Activated CD4-positive, alpha-beta T cell treated with anti-CD3 and anti-CD28 coated beads, Interleukin-2, amount 10 ng/mL, durations not matched to agents 24 days and 14 days (primary cell): ENCODE results near the gene NTF3. TPM values are rescaled to one million over a fixed set of nuclear protein-coding genes. Genes with fewer than 3 reads are reported as not detected.

ENCODE experiments used
- DNase-seq: peaks from one replicate; pipeline ENCODE4 v3.0.0; 2022
- H3K27ac Mint-ChIP-seq: one replicate; pipeline ENCODE4 v1.8.0; 2022; ENCODE audit warnings: mild to moderate bottlenecking, mixed read lengths
- H3K27me3 Mint-ChIP-seq: one replicate; pipeline ENCODE4 v1.8.0; 2022; ENCODE audit warnings: mixed read lengths
- H3K36me3 Mint-ChIP-seq: one replicate; pipeline ENCODE4 v1.8.0; 2022; ENCODE audit warnings: low read depth, mild to moderate bottlenecking, mixed read lengths
- H3K4me1 Mint-ChIP-seq: one replicate; pipeline ENCODE4 v1.8.0; 2021; ENCODE audit warnings: mixed read lengths
- H3K4me3 Mint-ChIP-seq: one replicate; pipeline ENCODE4 v1.8.0; 2022; ENCODE audit warnings: mild to moderate bottlenecking, moderate library complexity, mixed read lengths
- H3K9me3 Mint-ChIP-seq: one replicate; pipeline ENCODE4 v1.8.0; 2021; ENCODE audit warnings: mixed read lengths
- intact Hi-C: fragments of 100-400 bp; cut with micrococcal nuclease; formaldehyde crosslinking; loops from one replicate; pipeline ENCODE4 v1.15.1; 2023
- total RNA-seq: library from RNA; stranded (reverse); gene quantifications from 2 replicates; pipeline ENCODE4 v1.2.3, GENCODE V29; 2022

Gene NTF3
- total RNA-seq, 1 donor from 2014 or later, result not detected

GRCh38 chr12:5409619-5410018, 22.3 kb upstream of the NTF3 start:
- no peak for DNase-seq
- Mint-ChIP-seq H3K4me1 (no peaks in the 10 kb centered on the region), H3K27ac (no peak overlapping the region), H3K27me3 (peaks cover 7% of the 10 kb centered on the region), H3K4me3 (no peak overlapping the region), H3K36me3 (no peaks in the 10 kb centered on the region), H3K9me3 (no peaks in the 10 kb centered on the region)
- intact Hi-C loops, result no loop called here

DNA sequence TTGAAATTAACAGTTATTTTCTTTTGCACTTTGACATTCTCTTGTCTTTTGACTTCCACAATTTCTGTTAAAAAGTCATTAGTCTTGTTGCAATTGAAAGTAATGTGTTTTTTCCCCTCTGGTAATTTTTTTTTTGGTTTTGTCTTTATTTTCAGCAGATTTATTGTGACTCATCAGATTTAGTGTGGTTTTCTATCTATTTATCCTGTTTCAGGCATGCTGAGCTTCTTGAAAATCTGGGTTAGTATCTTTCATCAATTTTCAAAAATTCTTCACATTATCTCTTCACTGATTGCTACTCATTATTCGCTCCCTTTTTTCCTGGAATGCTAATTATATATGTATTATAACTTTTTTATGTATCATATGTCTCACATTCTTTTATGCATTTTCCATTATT, 15.3 kb upstream of the NTF3 start:
- H3K27ac Mint-ChIP-seq, result no peak overlapping the region
- intact Hi-C loops, result no loop called here
- no peak overlapping the region for H3K4me3 Mint-ChIP-seq

DNA sequence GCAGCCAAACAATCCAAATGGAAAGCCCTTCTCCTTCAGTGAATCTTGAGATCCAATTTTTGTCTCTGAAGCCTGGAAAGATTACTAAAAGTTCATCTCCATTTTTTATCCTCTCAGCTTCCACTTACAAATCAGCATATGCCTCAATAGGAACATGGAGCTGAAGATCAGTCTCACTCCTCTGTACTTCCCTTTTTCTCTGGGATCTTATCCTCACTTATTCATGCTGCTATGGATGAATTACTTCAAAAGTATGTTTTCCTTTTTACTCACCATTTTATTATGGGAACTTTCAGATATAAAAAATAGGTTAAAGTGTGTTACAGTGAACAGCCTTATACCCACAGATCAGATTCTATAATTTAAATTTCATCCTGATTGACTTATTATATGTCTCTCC, 14.4 kb upstream of the NTF3 start:
- intact Hi-C loops, result no loop called here
- Mint-ChIP-seq H3K36me3 (no peaks in the 10 kb centered on the region), H3K9me3 (no peaks in the 10 kb centered on the region), H3K27ac (no peak overlapping the region), H3K4me1 (no peaks in the 10 kb centered on the region), H3K27me3 (peaks cover 9% of the 10 kb centered on the region), H3K4me3 (no peak overlapping the region)
- DNase-seq, result no peak

More for the DNA sequence above, 15.3 kb upstream of the NTF3 start:
- H3K9me3 Mint-ChIP-seq, result no peaks in the 10 kb centered on the region
- H3K4me1 Mint-ChIP-seq, result no peaks in the 10 kb centered on the region
- no peaks in the 10 kb centered on the region for H3K36me3 Mint-ChIP-seq
- H3K27me3 Mint-ChIP-seq, result peaks cover 11% of the 10 kb centered on the region
- DNase-seq, result no peak

- intact Hi-C loops, result no loop called here
- H3K27me3 Mint-ChIP-seq, result peaks cover 45% of the 10 kb centered on the region
- no peaks in the 10 kb centered on the region for H3K9me3 Mint-ChIP-seq
- peaks cover 4% of the 10 kb centered on the region for H3K4me1 Mint-ChIP-seq
- H3K4me3 Mint-ChIP-seq, result no peak overlapping the region
- no peak overlapping the region for H3K27ac Mint-ChIP-seq
- no peaks in the 10 kb centered on the region for H3K36me3 Mint-ChIP-seq
- no peak for DNase-seq
Observed at GRCh38 chr12:5428332-5429221, 3.3 kb upstream of the NTF3 start.

- intact Hi-C loops, result no loop called here
- Mint-ChIP-seq H3K4me1 (peaks cover 4% of the 10 kb centered on the region), H3K27me3 (peaks cover 45% of the 10 kb centered on the region), H3K36me3 (no peaks in the 10 kb centered on the region), H3K27ac (no peak overlapping the region), H3K4me3 (no peak overlapping the region), H3K9me3 (no peaks in the 10 kb centered on the region)
- DNase-seq, result no peak
Observed at GRCh38 chr12:5429741-5430557, 2.0 kb upstream of the NTF3 start.

- H3K9me3 Mint-ChIP-seq, result no peaks in the 10 kb centered on the region
- H3K27me3 Mint-ChIP-seq, result peaks cover 45% of the 10 kb centered on the region
- H3K36me3 Mint-ChIP-seq, result no peaks in the 10 kb centered on the region
- H3K4me3 Mint-ChIP-seq, result no peak overlapping the region
- intact Hi-C loops, result no loop called here
- H3K27ac Mint-ChIP-seq, result peak overlapping the region; percentile 16
- peaks cover 4% of the 10 kb centered on the region for H3K4me1 Mint-ChIP-seq
- DNase-seq, result no peak
Observed at GRCh38 chr12:5430641-5431603, 986 bp upstream of the NTF3 start.

GRCh38 chr12:5433081-5433844, 1.4 kb downstream of the NTF3 start:
- intact Hi-C loops, result no loop called here
- H3K27ac Mint-ChIP-seq, result no peak overlapping the region

GRCh38 chr12:5433845-5434646, 2.1 kb downstream of the NTF3 start:
- no peaks in the 10 kb centered on the region for H3K36me3 Mint-ChIP-seq
- no peak for DNase-seq
- H3K4me1 Mint-ChIP-seq, result peaks cover 4% of the 10 kb centered on the region
- H3K9me3 Mint-ChIP-seq, result no peaks in the 10 kb centered on the region
- H3K27me3 Mint-ChIP-seq, result peaks cover 36% of the 10 kb centered on the region
- H3K27ac Mint-ChIP-seq, result no peak overlapping the region
- no peak overlapping the region for H3K4me3 Mint-ChIP-seq
- intact Hi-C loops, result no loop called here

More at GRCh38 chr12:5433081-5433844, 1.4 kb downstream of the NTF3 start:
- Mint-ChIP-seq H3K27me3 (peaks cover 42% of the 10 kb centered on the region), H3K36me3 (no peaks in the 10 kb centered on the region), H3K4me3 (no peak overlapping the region), H3K4me1 (peaks cover 4% of the 10 kb centered on the region), H3K9me3 (no peaks in the 10 kb centered on the region)
- no peak for DNase-seq

DNA sequence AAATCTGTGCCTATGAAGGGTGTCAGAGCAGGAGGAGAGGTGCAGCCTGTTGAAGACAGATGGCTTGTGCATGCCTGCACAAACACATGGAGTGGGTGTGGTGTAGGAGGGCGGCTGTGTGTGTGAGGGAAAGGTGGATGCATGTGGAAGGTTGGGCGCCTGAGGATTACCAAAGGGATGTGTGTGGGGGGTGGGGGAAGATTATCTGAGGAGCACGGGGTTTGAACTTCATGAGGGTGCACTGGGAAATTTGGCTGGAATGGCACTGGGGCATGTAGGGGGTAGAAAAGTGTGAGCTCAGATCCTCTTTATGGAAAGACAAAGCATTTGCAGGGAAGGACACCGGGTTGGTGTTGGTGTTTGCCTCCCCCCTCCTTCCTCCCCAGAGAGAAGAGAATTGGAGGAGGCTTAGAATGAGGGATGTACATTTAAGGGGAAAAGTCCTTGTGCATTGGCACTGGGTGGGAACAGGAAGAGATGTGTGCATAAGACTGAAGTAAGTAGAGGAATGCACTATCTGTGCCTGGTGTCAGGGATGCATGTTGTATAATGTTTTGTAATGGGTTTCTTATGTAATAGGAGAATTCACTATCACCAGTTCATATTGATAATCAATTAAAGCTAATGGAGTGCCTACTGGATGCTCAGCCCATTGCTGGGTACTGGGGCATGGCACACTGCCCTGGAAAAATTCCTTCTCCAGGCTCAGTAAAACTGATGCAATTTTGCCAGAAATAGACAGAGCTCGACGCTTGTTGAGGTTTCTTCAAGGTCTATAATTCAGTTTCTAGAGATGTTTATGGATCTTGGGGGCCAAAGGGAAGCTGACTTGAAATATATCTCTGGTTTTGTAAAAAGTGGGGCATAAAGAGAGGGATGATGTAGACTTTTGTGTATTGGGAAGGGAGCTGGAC, 3.0 kb downstream of the NTF3 start:
- Mint-ChIP-seq H3K27me3 (peaks cover 29% of the 10 kb centered on the region), H3K36me3 (no peaks in the 10 kb centered on the region), H3K9me3 (no peaks in the 10 kb centered on the region), H3K27ac (no peak overlapping the region), H3K4me1 (peaks cover 4% of the 10 kb centered on the region), H3K4me3 (no peak overlapping the region)
- DNase-seq, result no peak
- intact Hi-C loops, result no loop called here

DNA sequence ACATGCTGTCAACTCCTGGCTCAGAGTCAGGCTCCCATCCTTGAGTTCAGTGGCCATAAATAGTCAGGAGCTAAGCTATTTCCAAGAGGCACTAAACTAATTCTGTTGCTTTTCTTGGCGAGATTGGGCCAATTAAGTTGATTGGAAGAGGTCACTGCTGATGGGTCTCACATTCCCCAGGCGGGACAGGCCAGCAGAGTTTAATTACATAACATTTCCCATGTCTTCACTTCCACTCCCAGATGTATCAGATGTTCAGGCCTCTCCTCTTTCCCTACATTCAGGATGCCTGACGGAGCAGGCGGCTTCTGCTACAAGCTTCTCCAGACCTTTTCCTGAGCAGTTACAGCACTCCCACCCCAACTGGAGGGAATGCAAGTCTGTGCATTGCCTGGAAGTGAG, 5.3 kb downstream of the NTF3 start:
- Mint-ChIP-seq H3K9me3 (no peaks in the 10 kb centered on the region), H3K36me3 (no peaks in the 10 kb centered on the region), H3K27me3 (peaks cover 13% of the 10 kb centered on the region), H3K4me1 (no peaks in the 10 kb centered on the region), H3K27ac (no peak overlapping the region), H3K4me3 (no peak overlapping the region)
- no peak for DNase-seq
- intact Hi-C loops, result no loop called here

DNA sequence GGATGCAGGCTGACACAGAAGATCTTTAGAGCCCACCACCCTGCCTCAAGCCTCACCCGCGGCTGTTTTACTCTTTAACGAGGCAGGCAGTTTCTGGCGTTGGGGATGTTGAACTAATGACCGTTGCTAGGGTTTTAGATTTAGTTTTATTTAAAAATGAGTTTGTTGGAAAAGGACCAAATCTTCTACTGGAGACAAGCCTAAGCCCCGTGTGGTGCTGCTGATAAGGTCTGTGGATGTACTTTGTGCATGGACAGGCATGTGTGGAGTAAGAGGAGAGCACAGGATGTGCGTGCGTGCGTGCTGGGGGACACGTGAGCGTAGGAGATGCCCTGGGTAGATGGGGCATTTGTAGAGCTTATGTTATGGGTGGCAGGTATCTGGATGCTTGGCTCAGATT, 5.7 kb downstream of the NTF3 start:
- Mint-ChIP-seq H3K27ac (no peak overlapping the region), H3K9me3 (no peaks in the 10 kb centered on the region), H3K4me3 (no peak overlapping the region), H3K36me3 (no peaks in the 10 kb centered on the region), H3K4me1 (no peaks in the 10 kb centered on the region), H3K27me3 (peaks cover 10% of the 10 kb centered on the region)
- DNase-seq, result no peak
- intact Hi-C loops, result no loop called here
